Esophagus muscularis mucosa (tissue), 4 donors: ENCODE results near the gene CAV3. TPM values are rescaled to one million over a fixed set of nuclear protein-coding genes. Genes with fewer than 3 reads are reported as not detected.

Source experiments
- DNase-seq: peaks from one replicate; pipeline ENCODE4 v3.0.0-alpha.2; 2017; ENCODE audit errors: extremely low spot score
- H3K27ac ChIP-seq, 4 donors: fragments of 200-600 bp; sonication (generic); replicated peaks in 1 of 4; 1 replicate in 3 of 4; 2 replicates in 1 of 4; pipeline ENCODE4 v1.5.1; 2016 to 2019; ENCODE audit warnings: mild to moderate bottlenecking in 1 of 4
- H3K27me3 ChIP-seq, 4 donors: fragments of 200-600 bp; sonication (generic); one replicate each; pipeline versions ENCODE4 v1.5.1 to v1.6.0; 2016 to 2019
- H3K36me3 ChIP-seq, 4 donors: fragments of 200-600 bp; sonication (generic); one replicate each; pipeline ENCODE4 v1.5.1; 2016 to 2019
- H3K4me1 ChIP-seq, 4 donors: fragments of 200-600 bp; sonication (generic); one replicate each; pipeline ENCODE4 v1.5.1; 2016 to 2019
- H3K4me3 ChIP-seq, 4 donors: fragments of 200-600 bp; sonication (generic); 1 replicate in 2 of 4; 2 replicates in 2 of 4; pipeline ENCODE4 v1.5.1; 2016 to 2019; ENCODE audit warnings: mild to moderate bottlenecking in 4 of 4, moderate library complexity in 1 of 4
- H3K9me3 ChIP-seq, 4 donors: fragments of 200-600 bp; sonication (generic); 1 replicate in 3 of 4; 2 replicates in 1 of 4; pipeline ENCODE4 v1.5.1; 2016 to 2019
- CTCF ChIP-seq, 3 experiments: fragments of 200-600 bp in 2 of 3; fragments of 450-650 bp in 1 of 3; sonication (generic) in 2 of 3; IDR thresholded peaks; one replicate each; pipeline ENCODE4 v1.5.1; 2017 to 2019; ENCODE audit warnings: antibody characterized with exemption in 3 of 3, mild to moderate bottlenecking in 2 of 3, moderate library complexity in 1 of 3
- EP300 ChIP-seq: sonication (generic); formaldehyde crosslinking; IDR thresholded peaks from one replicate; pipeline ENCODE4 v1.6.1; 2017; ENCODE audit warnings: antibody characterized with exemption
- POLR2A ChIP-seq: fragments of 450-650 bp; IDR thresholded peaks from one replicate; pipeline ENCODE4 v1.6.1; 2017; ENCODE audit warnings: antibody characterized with exemption, moderate library complexity, mild to moderate bottlenecking, low read depth
- POLR2AphosphoS5 ChIP-seq, 2 donors: sonication (generic); formaldehyde crosslinking; IDR thresholded peaks; one replicate each; pipeline ENCODE4 v1.6.1; 2017; ENCODE audit warnings: antibody characterized with exemption in 2 of 2
- WGBS: methylation state at CpG from one replicate; pipeline ENCODE4 v1.1.5; 2018; 5-methylcytosine and 5-hydroxymethylcytosine counted together
- intact Hi-C: fragments of 100-400 bp; cut with DNase I; formaldehyde crosslinking; loops from one replicate; pipeline ENCODE4 v1.15.1; 2023
- total RNA-seq, 4 donors: library from RNA; depleted of rRNA; stranded (reverse); fragments of >200 nt; gene quantifications; one replicate each; pipeline versions ENCODE4 v1.1.0 to v1.2.1, GENCODE V29; 2016

The CAV3 gene
- total RNA-seq, 4 donors from 2014 or later: not detected

- Histone ChIP-seq H3K27ac (no peak overlapping the region), H3K9me3 (no peaks in the 10 kb centered on the region), H3K4me1 (peaks cover 7 to 13% (median 10%) of the 10 kb centered on the region in 4 donors), H3K27me3 (peaks cover 0 to 29% (median 0%) of the 10 kb centered on the region in 4 donors), H3K36me3 (no peaks in the 10 kb centered on the region), H3K4me3 (no peak overlapping the region)
- DNase-seq: no peak
- no peak for TF ChIP-seq CTCF (IDR thresholded peaks at IDR 0.05)
- 76% methylated on average over 5 of the region's 5 CpGs for WGBS
- intact Hi-C loops: no loop called here
These were observed 6.3 kb downstream of the CAV3 start for GRCh38 chr3:8739757-8740504.

GRCh38 chr3:8741581-8742261 is 8.1 kb downstream of the CAV3 start:
- H3K27me3 ChIP-seq: peaks cover 0 to 29% (median 0%) of the 10 kb centered on the region in 4 donors
- H3K4me1 ChIP-seq: peaks cover 7 to 13% (median 10%) of the 10 kb centered on the region in 4 donors
- H3K27ac ChIP-seq: no peak overlapping the region
- 23% methylated on average over 12 of the region's 13 CpGs for WGBS
- no peak for DNase-seq
- H3K9me3 ChIP-seq: no peaks in the 10 kb centered on the region
- H3K36me3 ChIP-seq: no peaks in the 10 kb centered on the region
- intact Hi-C loops: no loop called here
- no peak overlapping the region for H3K4me3 ChIP-seq
- TF ChIP-seq CTCF (IDR thresholded peaks at IDR 0.05): no peak
- TF ChIP-seq EP300: no peak
- TF ChIP-seq POLR2AphosphoS5 (IDR thresholded peaks at IDR 0.05): no peak
- no peak for TF ChIP-seq POLR2A

- TF ChIP-seq CTCF (IDR thresholded peaks at IDR 0.05): no peak
- TF ChIP-seq POLR2A: no peak
- TF ChIP-seq EP300: no peak
- no peak for TF ChIP-seq POLR2AphosphoS5 (IDR thresholded peaks at IDR 0.05)
- no peak for DNase-seq
- 83% methylated on average over 6 of the region's 6 CpGs for WGBS
- intact Hi-C loops: no loop called here
- no peak overlapping the region for H3K4me3 ChIP-seq
- no peaks in the 10 kb centered on the region for H3K36me3 ChIP-seq
- H3K4me1 ChIP-seq: peaks cover 7 to 13% (median 10%) of the 10 kb centered on the region in 4 donors
- H3K27me3 ChIP-seq: peaks cover 0 to 21% (median 0%) of the 10 kb centered on the region in 4 donors
- H3K27ac ChIP-seq: no peak overlapping the region
- no peaks in the 10 kb centered on the region for H3K9me3 ChIP-seq
These were observed 9.5 kb downstream of the CAV3 start for GRCh38 chr3:8743021-8743601.

- Histone ChIP-seq H3K27ac (no peak overlapping the region), H3K36me3 (no peaks in the 10 kb centered on the region), H3K9me3 (no peaks in the 10 kb centered on the region), H3K4me1 (peaks cover 7 to 13% (median 10%) of the 10 kb centered on the region in 4 donors), H3K4me3 (no peak overlapping the region), H3K27me3 (peaks cover 0 to 17% (median 0%) of the 10 kb centered on the region in 4 donors)
- no peak for DNase-seq
- 91% methylated on average over 3 of the region's 3 CpGs for WGBS
- intact Hi-C loops: no loop called here
- no peak for TF ChIP-seq CTCF (IDR thresholded peaks at IDR 0.05)
- TF ChIP-seq POLR2AphosphoS5 (IDR thresholded peaks at IDR 0.05): no peak
- no peak for TF ChIP-seq POLR2A
- no peak for TF ChIP-seq EP300
These were observed 10.3 kb downstream of the CAV3 start for GRCh38 chr3:8743911-8744310.
